Measurements from ENCODE around the gene KRT72. TPM values are rescaled to one million over a fixed set of nuclear protein-coding genes. Genes with fewer than 3 reads are reported as not detected.
"Not testable (repeated sequence)": the region's sequence is repeated elsewhere in the genome, so short reads cannot be mapped to it uniquely, and the experiment has no call there.

The KRT72 gene
- total RNA-seq, 2 experiments from 2014 or later: 0.12 TPM; not detected in 1

- DNase-seq: no peak
- Mint-ChIP-seq H3K27ac (no peak overlapping the region), H3K4me3 (no peak overlapping the region), H3K27me3 (no peaks in the 10 kb centered on the region), H3K36me3 (no peaks in the 10 kb centered on the region), H3K9me3 (no peaks in the 10 kb centered on the region), H3K4me1 (peaks cover 74% of the 10 kb centered on the region)
Observed at GRCh38 chr12:52605542-52605941, 4.3 kb upstream of the KRT72 start.

DNA sequence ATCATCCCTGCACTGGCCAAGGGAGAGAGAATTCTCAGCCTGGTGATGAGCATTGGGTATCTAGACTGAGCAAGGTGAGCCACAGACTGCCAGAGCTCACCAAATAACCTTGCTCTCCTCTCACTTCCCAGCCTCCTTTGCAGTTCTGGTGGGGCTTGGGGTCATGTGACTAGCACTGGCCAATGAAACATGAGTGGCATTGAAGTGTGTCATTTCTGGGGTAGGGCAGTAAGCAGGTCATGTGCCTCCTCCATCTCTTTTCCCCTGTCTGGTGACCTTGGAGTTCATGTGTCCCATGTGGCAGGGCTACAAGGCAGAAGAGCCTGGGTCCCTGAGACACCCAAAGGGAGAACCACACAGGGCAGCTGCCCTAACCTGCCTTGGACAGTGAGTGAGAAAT is 3.6 kb upstream of the KRT72 start:
- no peak for DNase-seq
- peaks cover 68% of the 10 kb centered on the region for H3K4me1 Mint-ChIP-seq
- no peak overlapping the region for H3K4me3 Mint-ChIP-seq

GRCh38 chr12:52603314-52603713 is 2.1 kb upstream of the KRT72 start:
- Mint-ChIP-seq H3K27ac (no peak overlapping the region), H3K4me3 (no peak overlapping the region), H3K27me3 (no peaks in the 10 kb centered on the region), H3K9me3 (no peaks in the 10 kb centered on the region), H3K36me3 (no peaks in the 10 kb centered on the region), H3K4me1 (peaks cover 56% of the 10 kb centered on the region)
- DNase-seq: no peak

More for the DNA sequence above, 3.6 kb upstream of the KRT72 start:
- H3K36me3 Mint-ChIP-seq: no peaks in the 10 kb centered on the region
- no peaks in the 10 kb centered on the region for H3K27me3 Mint-ChIP-seq
- H3K9me3 Mint-ChIP-seq: no peaks in the 10 kb centered on the region
- H3K27ac Mint-ChIP-seq: no peak overlapping the region

GRCh38 chr12:52602552-52602951 is 1.3 kb upstream of the KRT72 start:
- no peaks in the 10 kb centered on the region for H3K27me3 Mint-ChIP-seq
- no peaks in the 10 kb centered on the region for H3K9me3 Mint-ChIP-seq
- no peak for DNase-seq
- H3K4me3 Mint-ChIP-seq: no peak overlapping the region
- H3K4me1 Mint-ChIP-seq: peaks cover 50% of the 10 kb centered on the region
- no peak overlapping the region for H3K27ac Mint-ChIP-seq
- H3K36me3 Mint-ChIP-seq: no peaks in the 10 kb centered on the region

- H3K9me3 Mint-ChIP-seq: no peaks in the 10 kb centered on the region
- H3K27me3 Mint-ChIP-seq: no peaks in the 10 kb centered on the region
- H3K27ac Mint-ChIP-seq: no peak overlapping the region
- H3K4me3 Mint-ChIP-seq: no peak overlapping the region
- peaks cover 42% of the 10 kb centered on the region for H3K4me1 Mint-ChIP-seq
- DNase-seq: no peak
- no peaks in the 10 kb centered on the region for H3K36me3 Mint-ChIP-seq
Observed at GRCh38 chr12:52601671-52602070, 408 bp upstream of the KRT72 start.

DNA sequence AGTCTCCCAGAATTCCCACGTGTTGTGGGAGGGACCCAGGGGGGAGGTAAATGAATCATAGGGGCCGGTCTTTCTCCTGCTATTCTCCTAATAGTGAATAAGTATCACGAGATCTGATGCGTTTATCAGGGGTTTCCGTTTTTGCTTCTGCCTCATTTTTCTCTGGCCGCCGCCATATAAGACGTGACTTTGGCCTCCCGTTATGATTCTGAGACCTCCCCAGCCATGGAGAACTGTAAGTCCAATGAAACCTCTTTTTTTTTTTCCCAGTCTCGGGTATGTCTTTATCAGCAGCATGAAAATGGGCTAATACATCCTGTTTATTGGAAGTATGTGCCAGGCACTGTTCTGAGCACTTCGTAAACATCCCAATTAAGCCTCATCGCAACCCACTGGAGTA is 788 bp downstream of the KRT72 start:
- H3K9me3 Mint-ChIP-seq: no peaks in the 10 kb centered on the region
- H3K36me3 Mint-ChIP-seq: no peaks in the 10 kb centered on the region
- H3K27me3 Mint-ChIP-seq: no peaks in the 10 kb centered on the region
- peaks cover 36% of the 10 kb centered on the region for H3K4me1 Mint-ChIP-seq
- no peak for DNase-seq
- H3K4me3 Mint-ChIP-seq: no peak overlapping the region
- no peak overlapping the region for H3K27ac Mint-ChIP-seq

GRCh38 chr12:52600071-52600470 is 1.2 kb downstream of the KRT72 start:
- no peak overlapping the region for H3K27ac Mint-ChIP-seq
- no peaks in the 10 kb centered on the region for H3K27me3 Mint-ChIP-seq
- H3K4me3 Mint-ChIP-seq: no peak overlapping the region
- H3K4me1 Mint-ChIP-seq: peaks cover 33% of the 10 kb centered on the region
- no peaks in the 10 kb centered on the region for H3K9me3 Mint-ChIP-seq
- no peaks in the 10 kb centered on the region for H3K36me3 Mint-ChIP-seq
- DNase-seq: no peak

DNA sequence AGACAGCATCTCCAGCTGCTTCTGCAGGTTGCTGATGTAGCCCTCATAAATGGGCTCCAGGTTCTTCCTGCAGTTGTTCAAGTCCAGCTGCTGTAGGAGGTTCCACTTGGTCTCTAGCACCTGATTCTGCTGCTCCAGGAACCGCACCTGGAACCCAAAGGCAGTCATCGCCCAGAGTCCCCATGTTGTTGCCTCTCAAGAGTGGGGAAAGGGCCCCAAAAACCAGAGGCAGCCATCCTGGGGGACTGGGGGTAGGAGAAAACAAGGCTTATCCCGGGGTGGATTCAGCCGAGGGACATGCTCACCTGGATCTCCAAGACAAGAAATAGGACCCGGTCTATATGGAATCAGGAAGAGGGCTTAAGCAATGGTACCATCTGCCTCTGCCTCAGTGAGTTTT is 2.3 kb downstream of the KRT72 start:
- Mint-ChIP-seq H3K9me3 (no peaks in the 10 kb centered on the region), H3K27me3 (no peaks in the 10 kb centered on the region), H3K27ac (no peak overlapping the region), H3K4me3 (no peak overlapping the region), H3K36me3 (no peaks in the 10 kb centered on the region), H3K4me1 (peaks cover 23% of the 10 kb centered on the region)
- no peak for DNase-seq

GRCh38 chr12:52594237-52594636 is 7.0 kb downstream of the KRT72 start:
- not testable (repeated sequence) for H3K27ac Mint-ChIP-seq, H3K4me3 Mint-ChIP-seq, H3K27me3 Mint-ChIP-seq, H3K4me1 Mint-ChIP-seq, DNase-seq, H3K36me3 Mint-ChIP-seq, H3K9me3 Mint-ChIP-seq

DNA sequence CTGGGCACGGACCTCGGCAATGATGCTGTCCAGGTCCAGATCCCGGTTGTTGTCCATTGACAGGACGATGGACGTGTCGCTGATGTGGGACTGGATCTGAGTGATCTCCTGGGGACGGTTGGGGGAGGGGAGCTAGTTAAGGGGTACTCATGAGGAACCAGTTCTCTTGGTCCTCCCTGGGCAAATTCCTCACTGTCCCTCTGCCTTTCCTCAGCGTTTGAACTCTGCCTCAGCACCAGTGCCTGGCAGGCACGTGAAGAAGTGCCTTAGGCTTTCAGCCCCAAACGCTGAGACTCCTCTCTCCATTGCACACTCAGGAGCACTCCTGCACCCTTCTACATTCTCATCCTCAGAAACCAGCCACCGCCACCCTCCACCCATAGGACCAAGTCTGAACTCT is 9.7 kb downstream of the KRT72 start:
- H3K4me3 Mint-ChIP-seq: no peak overlapping the region
- H3K4me1 Mint-ChIP-seq: peaks cover 12% of the 10 kb centered on the region
- H3K36me3 Mint-ChIP-seq: no peaks in the 10 kb centered on the region
- DNase-seq: no peak
- H3K27ac Mint-ChIP-seq: no peak overlapping the region
- H3K27me3 Mint-ChIP-seq: no peaks in the 10 kb centered on the region
- H3K9me3 Mint-ChIP-seq: no peaks in the 10 kb centered on the region

- H3K4me1 Mint-ChIP-seq: peaks cover 26% of the 10 kb centered on the region
- no peaks in the 10 kb centered on the region for H3K36me3 Mint-ChIP-seq
- H3K4me3 Mint-ChIP-seq: no peak overlapping the region
- H3K27ac Mint-ChIP-seq: no peak overlapping the region
- DNase-seq: no peak
- H3K9me3 Mint-ChIP-seq: no peaks in the 10 kb centered on the region
- H3K27me3 Mint-ChIP-seq: no peaks in the 10 kb centered on the region
Observed at GRCh38 chr12:52590021-52590420, 11.2 kb downstream of the KRT72 start.

DNA sequence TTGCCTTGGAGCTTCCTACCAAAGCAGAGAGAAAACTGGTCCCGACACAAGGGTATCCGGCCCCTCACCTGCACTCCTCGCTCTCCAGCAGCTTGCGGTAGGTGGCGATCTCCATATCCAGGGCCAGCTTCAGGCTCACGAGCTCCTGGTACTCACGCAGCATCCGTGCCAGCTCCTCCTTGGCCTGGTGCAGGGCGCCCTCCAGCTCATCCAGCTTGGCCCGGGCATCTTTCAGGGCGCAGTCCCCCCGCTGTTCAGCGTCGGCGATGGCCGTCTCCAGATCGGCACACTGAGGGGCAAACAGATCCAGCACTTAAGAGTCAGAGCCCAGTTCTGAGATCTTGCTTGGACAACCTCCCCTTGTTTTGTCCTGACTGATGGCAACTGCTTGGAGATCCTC is 13.7 kb downstream of the KRT72 start:
- Mint-ChIP-seq H3K4me1 (peaks cover 32% of the 10 kb centered on the region), H3K36me3 (no peaks in the 10 kb centered on the region), H3K27ac (no peak overlapping the region), H3K9me3 (no peaks in the 10 kb centered on the region), H3K27me3 (no peaks in the 10 kb centered on the region), H3K4me3 (no peak overlapping the region)
- no peak for DNase-seq

DNA sequence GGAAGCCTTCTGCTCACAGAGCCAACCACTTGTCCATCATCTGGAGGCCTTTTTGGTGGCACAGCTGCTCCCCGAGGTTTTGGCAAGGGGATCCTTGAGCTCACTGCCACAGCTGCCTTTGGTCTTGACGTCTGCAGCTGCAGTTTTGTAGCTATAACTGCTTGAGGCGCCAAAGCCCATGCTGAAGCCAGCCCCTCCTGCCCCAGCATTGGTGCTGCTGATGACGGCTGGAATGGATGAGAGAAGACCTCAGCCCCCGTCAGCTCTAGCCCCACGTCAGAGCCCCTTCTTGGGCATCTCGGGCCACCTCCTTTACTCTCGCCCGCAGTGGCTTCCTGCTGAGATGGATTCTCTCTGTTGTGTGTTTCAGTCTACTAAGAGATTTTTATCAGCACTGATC is 15.3 kb downstream of the KRT72 start:
- Mint-ChIP-seq H3K36me3 (no peaks in the 10 kb centered on the region), H3K4me1 (peaks cover 30% of the 10 kb centered on the region), H3K27ac (no peak overlapping the region), H3K9me3 (no peaks in the 10 kb centered on the region), H3K4me3 (no peak overlapping the region), H3K27me3 (no peaks in the 10 kb centered on the region)
- DNase-seq: peak; percentile 21

GRCh38 chr12:52585066-52585465 is 16.2 kb downstream of the KRT72 start:
- Mint-ChIP-seq H3K27me3 (no peaks in the 10 kb centered on the region), H3K4me3 (no peak overlapping the region), H3K9me3 (no peaks in the 10 kb centered on the region), H3K27ac (no peak overlapping the region), H3K36me3 (no peaks in the 10 kb centered on the region), H3K4me1 (peaks cover 30% of the 10 kb centered on the region)
- DNase-seq: no peak

- H3K27ac Mint-ChIP-seq: no peak overlapping the region
- no peaks in the 10 kb centered on the region for H3K27me3 Mint-ChIP-seq
- peaks cover 26% of the 10 kb centered on the region for H3K4me1 Mint-ChIP-seq
- H3K9me3 Mint-ChIP-seq: no peaks in the 10 kb centered on the region
- no peak overlapping the region for H3K4me3 Mint-ChIP-seq
- DNase-seq: no peak
- no peaks in the 10 kb centered on the region for H3K36me3 Mint-ChIP-seq
Observed at GRCh38 chr12:52584156-52584682, 17.0 kb downstream of the KRT72 start.

DNA sequence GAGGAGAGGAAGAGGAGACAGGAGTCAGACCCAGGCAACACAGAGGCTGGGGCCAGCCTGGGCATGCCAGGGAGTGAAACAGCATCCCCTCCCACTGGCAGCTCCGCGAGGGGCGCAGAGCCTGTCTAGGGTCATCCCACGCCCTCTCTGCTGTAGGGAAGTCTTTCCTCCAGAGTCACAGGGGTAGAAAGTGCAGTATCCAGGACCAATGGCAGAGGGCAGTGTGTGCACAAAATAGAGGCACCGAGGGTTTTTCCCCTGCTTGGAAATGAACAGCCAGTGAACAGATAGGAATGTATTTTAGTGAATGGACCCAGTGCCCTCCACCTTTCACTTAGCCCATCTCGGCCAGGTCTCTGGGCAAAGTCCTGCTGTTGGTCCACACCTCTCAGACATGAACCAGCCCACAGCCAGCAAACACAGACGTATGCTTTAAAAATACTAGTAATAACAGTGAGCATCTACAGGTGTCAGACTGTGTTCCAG is 18.2 kb downstream of the KRT72 start:
- Mint-ChIP-seq H3K27ac (no peak overlapping the region), H3K4me3 (no peak overlapping the region), H3K9me3 (no peaks in the 10 kb centered on the region), H3K36me3 (no peaks in the 10 kb centered on the region), H3K4me1 (peaks cover 26% of the 10 kb centered on the region), H3K27me3 (no peaks in the 10 kb centered on the region)
- DNase-seq: peak; percentile 50
